Hepatocyte (in vitro differentiated cells): ENCODE measurements around the gene EHD1. TPM values are rescaled to one million over a fixed set of nuclear protein-coding genes. Genes with fewer than 3 reads are reported as not detected.

Source experiments
- DNase-seq: peaks from one replicate; pipeline ENCODE4 v3.0.0-alpha.2; 2016; ENCODE audit warnings: low spot score
- H2AFZ ChIP-seq: fragments of 200-600 bp; sonication (generic); 2 replicates; pipeline ENCODE4 v1.6.0; 2016; ENCODE audit warnings: antibody characterized with exemption, mild to moderate bottlenecking
- H3K27ac ChIP-seq: fragments of 200-600 bp; sonication (generic); 2 replicates; pipeline ENCODE4 v1.5.1; 2016; ENCODE audit warnings: mild to moderate bottlenecking
- H3K27me3 ChIP-seq: fragments of 200-600 bp; sonication (generic); 2 replicates; pipeline ENCODE4 v1.6.1; 2016
- H3K36me3 ChIP-seq: fragments of 200-600 bp; sonication (generic); replicated peaks from 2 replicates; pipeline ENCODE4 v1.5.1; 2016; ENCODE audit warnings: low read depth; ENCODE audit not compliant: insufficient read depth
- H3K4me1 ChIP-seq: fragments of 200-600 bp; sonication (generic); 2 replicates; pipeline ENCODE4 v1.5.1; 2016; ENCODE audit warnings: mild to moderate bottlenecking, moderate library complexity; ENCODE audit not compliant: insufficient read depth
- H3K4me2 ChIP-seq: fragments of 200-600 bp; sonication (generic); 2 replicates; pipeline ENCODE4 v1.6.0; 2016
- H3K4me3 ChIP-seq: fragments of 200-600 bp; sonication (generic); 2 replicates; pipeline ENCODE4 v1.5.1; 2016; ENCODE audit warnings: mild to moderate bottlenecking
- H3K79me2 ChIP-seq: fragments of 200-600 bp; sonication (generic); 2 replicates; pipeline ENCODE4 v1.6.0; 2017; ENCODE audit warnings: mild to moderate bottlenecking
- H3K9me2 ChIP-seq: fragments of 200-600 bp; sonication (generic); replicated peaks from 2 replicates; pipeline ENCODE4 v1.6.0; 2017; ENCODE audit warnings: mild to moderate bottlenecking; ENCODE audit not compliant: insufficient read depth
- H3K9me3 ChIP-seq: fragments of 200-600 bp; sonication (generic); 2 replicates; pipeline ENCODE4 v1.5.1; 2016; ENCODE audit warnings: low read depth, mild to moderate bottlenecking
- H4K20me1 ChIP-seq: fragments of 200-600 bp; sonication (generic); 2 replicates; pipeline ENCODE4 v1.6.0; 2016; ENCODE audit warnings: mild to moderate bottlenecking; ENCODE audit not compliant: insufficient read depth, poor library complexity, severe bottlenecking
- EZH2 ChIP-seq: fragments of 200-600 bp; sonication (generic); IDR thresholded peaks from 2 replicates; pipeline ENCODE4 v1.6.1; 2016; ENCODE audit warnings: antibody characterized with exemption, mild to moderate bottlenecking, borderline replicate concordance
- EZH2phosphoT487 ChIP-seq: fragments of 200-600 bp; sonication (generic); IDR thresholded peaks from one replicate; pipeline ENCODE4 v1.6.1; 2018; ENCODE audit warnings: antibody characterized with exemption, mild to moderate bottlenecking, low read depth, moderate library complexity; ENCODE audit not compliant: unreplicated experiment, severe bottlenecking
- WGBS: methylation state at CpG from one replicate; pipeline ENCODE4 v1.1.6; 2016; ENCODE audit warnings: low lambda C conversion rate; ENCODE audit errors: missing lambda C conversion rate; 5-methylcytosine and 5-hydroxymethylcytosine counted together
- polyA plus RNA-seq: library from polyadenylated mRNA; unstranded; fragments of >200 nt; fragmentation: Nextera tagmentation; extraction: Ambion mirVana; gene quantifications from 2 replicates; pipeline ENCODE4 v1.2.1, GENCODE V29; 2016
- total RNA-seq: library from RNA; depleted of rRNA; stranded (reverse); fragments of >200 nt; gene quantifications from 2 replicates; pipeline ENCODE4 v1.2.3, GENCODE V29; 2014
- TF ChIP-seq, protein P1 (sequence below): fragments of 200-600 bp; sonication (generic); IDR thresholded peaks from 2 replicates; pipeline ENCODE4 v1.5.1; 2016; ENCODE audit warnings: antibody characterized with exemption, mild to moderate bottlenecking; ENCODE audit not compliant: poor library complexity

Gene EHD1
- total and polyA plus RNA-seq, 2 experiments from 2014 or later = 52.4 to 69.5 TPM

DNA sequence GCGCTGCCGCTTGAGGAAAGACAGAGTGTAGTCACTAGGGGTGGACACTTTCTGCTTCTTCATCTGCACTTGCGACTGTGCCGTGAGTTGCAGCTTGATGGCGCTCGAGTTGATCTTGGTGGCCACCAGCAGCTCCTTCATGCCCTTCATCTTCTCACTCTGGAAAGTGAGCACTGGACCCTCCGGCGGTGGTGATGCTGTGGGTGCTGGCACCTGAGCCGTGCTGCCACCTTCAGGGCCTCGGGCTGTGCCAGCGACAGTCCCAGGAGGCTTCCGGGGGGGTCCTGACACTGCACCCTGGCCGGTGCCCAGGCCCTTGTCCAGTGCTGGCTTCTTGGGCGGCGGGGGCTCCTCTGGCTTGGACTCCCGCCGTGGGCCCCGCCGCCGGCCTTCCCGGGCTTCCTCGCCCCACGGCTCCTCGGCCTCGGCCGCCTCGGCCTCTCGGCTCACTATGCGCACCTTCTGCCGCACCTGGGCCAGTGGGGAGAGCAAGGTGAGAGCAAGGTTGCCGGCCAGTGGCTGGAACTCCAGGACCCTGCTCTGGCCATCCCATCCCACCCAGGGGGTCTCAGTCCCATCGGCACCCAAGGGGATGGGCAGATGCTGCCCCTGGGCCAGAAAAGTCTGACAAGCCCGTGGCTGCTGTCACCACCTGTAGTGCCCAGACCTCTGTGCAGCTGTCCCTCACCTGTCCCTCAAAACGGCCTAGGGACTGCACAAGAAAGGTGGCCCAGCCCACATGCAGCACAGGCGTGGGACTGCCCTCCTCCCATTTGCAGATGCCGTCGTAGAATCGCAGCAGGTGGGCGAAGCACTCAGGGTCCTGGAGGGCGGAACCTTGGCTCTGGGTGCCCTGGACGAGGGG lies 73.8 kb downstream of the EHD1 start:
- no peak for DNase-seq
- 97% methylated on average over 30 of the region's 41 CpGs for WGBS
- Histone ChIP-seq H3K9me2 (no peaks in the 10 kb centered on the region), H4K20me1 (no peaks in the 10 kb centered on the region), H3K79me2 (peaks cover 15% of the 10 kb centered on the region), H3K27ac (peak overlapping the region; percentile 98), H3K4me2 (peak overlapping the region; percentile 96), H2AFZ (no peak overlapping the region), H3K9me3 (no peaks in the 10 kb centered on the region), H3K4me3 (no peak overlapping the region), H3K4me1 (peaks cover 24% of the 10 kb centered on the region), H3K27me3 (no peaks in the 10 kb centered on the region), H3K36me3 (no peaks in the 10 kb centered on the region)
- no peak for TF ChIP-seq EZH2phosphoT487
- no peak for TF ChIP-seq EZH2
- TF ChIP-seq, protein P1, sequence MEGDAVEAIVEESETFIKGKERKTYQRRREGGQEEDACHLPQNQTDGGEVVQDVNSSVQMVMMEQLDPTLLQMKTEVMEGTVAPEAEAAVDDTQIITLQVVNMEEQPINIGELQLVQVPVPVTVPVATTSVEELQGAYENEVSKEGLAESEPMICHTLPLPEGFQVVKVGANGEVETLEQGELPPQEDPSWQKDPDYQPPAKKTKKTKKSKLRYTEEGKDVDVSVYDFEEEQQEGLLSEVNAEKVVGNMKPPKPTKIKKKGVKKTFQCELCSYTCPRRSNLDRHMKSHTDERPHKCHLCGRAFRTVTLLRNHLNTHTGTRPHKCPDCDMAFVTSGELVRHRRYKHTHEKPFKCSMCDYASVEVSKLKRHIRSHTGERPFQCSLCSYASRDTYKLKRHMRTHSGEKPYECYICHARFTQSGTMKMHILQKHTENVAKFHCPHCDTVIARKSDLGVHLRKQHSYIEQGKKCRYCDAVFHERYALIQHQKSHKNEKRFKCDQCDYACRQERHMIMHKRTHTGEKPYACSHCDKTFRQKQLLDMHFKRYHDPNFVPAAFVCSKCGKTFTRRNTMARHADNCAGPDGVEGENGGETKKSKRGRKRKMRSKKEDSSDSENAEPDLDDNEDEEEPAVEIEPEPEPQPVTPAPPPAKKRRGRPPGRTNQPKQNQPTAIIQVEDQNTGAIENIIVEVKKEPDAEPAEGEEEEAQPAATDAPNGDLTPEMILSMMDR = no peak

DNA sequence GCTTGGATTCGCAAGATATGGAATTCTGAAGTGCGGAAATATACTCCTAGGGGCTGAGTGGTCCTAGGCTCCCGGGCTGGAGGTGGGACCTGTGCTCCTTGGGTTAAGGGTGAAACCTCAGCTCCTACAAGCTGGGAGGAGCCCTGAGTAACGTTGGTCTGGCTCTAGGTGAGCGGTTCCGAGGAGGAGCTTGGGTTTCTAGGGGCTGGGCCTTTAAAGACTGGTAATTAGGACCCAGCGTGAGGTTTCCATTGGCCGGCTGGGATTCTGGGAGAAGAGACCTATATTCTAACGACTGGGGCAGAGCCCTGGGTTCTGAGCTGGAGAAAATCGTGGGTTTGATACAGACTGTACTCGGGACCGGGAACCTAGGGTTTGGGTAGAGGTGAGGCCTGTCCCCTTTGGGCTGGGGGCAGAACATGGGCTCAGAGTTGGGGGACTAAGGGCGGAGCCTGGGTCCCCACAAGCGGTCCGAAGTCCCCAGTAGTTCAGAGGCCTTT lies 74.5 kb downstream of the EHD1 start:
- Histone ChIP-seq H3K79me2 (peaks cover 8% of the 10 kb centered on the region), H3K27me3 (no peaks in the 10 kb centered on the region), H3K27ac (peak overlapping the region; percentile 98), H3K36me3 (no peaks in the 10 kb centered on the region), H3K4me1 (peaks cover 20% of the 10 kb centered on the region), H3K9me2 (no peaks in the 10 kb centered on the region), H3K9me3 (no peaks in the 10 kb centered on the region), H3K4me3 (peak overlapping the region; percentile 83), H2AFZ (peak overlapping the region; percentile 98), H3K4me2 (peak overlapping the region; percentile 96), H4K20me1 (no peaks in the 10 kb centered on the region)
- DNase-seq = no peak
- 44% methylated on average over 15 of the region's 15 CpGs for WGBS
- TF ChIP-seq EZH2 (no peak), EZH2phosphoT487 (no peak)
- TF ChIP-seq, protein P1 = no peak

DNA sequence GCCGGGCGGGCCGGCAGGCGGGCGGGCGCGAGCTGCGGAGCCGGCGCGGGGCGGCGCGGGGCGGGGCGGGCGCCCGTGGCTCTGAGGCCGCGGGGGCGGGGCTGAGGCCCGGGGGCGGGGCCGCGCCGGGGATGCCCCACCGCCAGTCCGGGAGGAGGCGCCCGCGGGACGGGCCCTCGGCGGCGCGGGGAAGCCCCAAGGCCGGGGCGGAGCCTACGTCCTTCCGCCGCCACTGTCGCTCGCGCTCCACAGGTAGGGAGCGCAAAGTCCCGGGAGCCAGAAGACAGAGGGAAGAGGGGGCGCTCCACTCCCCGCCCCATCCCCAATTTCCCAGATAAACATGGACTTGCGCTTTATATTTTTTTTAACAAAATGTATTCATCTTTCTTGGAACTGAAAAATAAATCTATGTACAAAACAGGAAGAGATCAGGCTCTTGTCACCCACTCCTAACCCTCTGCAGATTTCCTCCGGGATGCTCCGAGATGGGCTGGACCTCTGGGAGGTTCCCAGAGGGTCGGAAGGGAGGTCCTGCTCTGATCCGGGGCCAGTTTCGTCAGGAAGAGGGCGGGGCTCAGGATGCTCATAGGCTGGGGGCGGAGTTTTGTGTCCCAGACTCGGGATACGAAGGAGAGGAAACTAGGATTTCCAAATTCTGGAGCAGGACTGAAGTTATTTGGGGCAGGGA lies 75.1 kb downstream of the EHD1 start, which contains the start of gene MAP4K2:
TSS of gene MAP4K2 (minus strand) at position 57 of the 688 bp plus-strand sequence. CDS start 65 bp downstream, outside the sequence.
- Histone ChIP-seq H3K9me2 (no peaks in the 10 kb centered on the region), H3K27ac (peak within 1 kb of the TSS; percentile 98), H3K9me3 (no peaks in the 10 kb centered on the region), H3K36me3 (no peaks in the 10 kb centered on the region), H2AFZ (peak within 1 kb of the TSS; percentile 98), H3K79me2 (peaks cover 3% of the 10 kb centered on the region), H3K4me3 (peak within 1 kb of the TSS; percentile 83), H3K4me1 (peaks cover 20% of the 10 kb centered on the region), H4K20me1 (no peaks in the 10 kb centered on the region), H3K4me2 (peak within 1 kb of the TSS; percentile 96), H3K27me3 (no peaks in the 10 kb centered on the region)
- under 1% methylated on average over 18 of the region's 58 CpGs for WGBS
- TF ChIP-seq EZH2 = no peak
- TF ChIP-seq, protein P1 = peak; percentile 28
- TF ChIP-seq EZH2phosphoT487 = no peak
- DNase-seq = peak; percentile 97
